Articular chondrocyte of knee joint (primary cell): ENCODE results near the gene SPRED2. TPM values are rescaled to one million over a fixed set of nuclear protein-coding genes. Genes with fewer than 3 reads are reported as not detected.

Experiments used
- total RNA-seq: library from RNA; depleted of rRNA; stranded (reverse); fragments of >200 nt; gene quantifications from 2 replicates; pipeline ENCODE4 v1.2.3, GENCODE V29; 2012

SPRED2 gene
- 14.2 and 14.8 TPM in 2 replicates for total RNA-seq

GRCh38 chr2:65432227-65433190, at the start of gene SPRED2:
Gene SPRED2, minus strand, starts transcription at chr2:65432599. Its CDS starts 612 bp downstream, at chr2:65431987.

Other genes with a start within 250 kb of the SPRED2 start
- 159 and 162 TPM in 2 replicates for gene ACTR2, start 204.8 kb downstream of the SPRED2 start, total RNA-seq